NCI-H748 (cell line): ENCODE measurements around the gene USO1.
"Not testable (repeated sequence)": the region's sequence is repeated elsewhere in the genome, so short reads cannot be mapped to it uniquely, and the experiment has no call there.

Experiments used
- DNase-seq: peaks from one replicate; lab custom pipeline; 2025; ENCODE audit not compliant: unreplicated experiment; lab: John Stamatoyannopoulos, UW

USO1 gene

DNA sequence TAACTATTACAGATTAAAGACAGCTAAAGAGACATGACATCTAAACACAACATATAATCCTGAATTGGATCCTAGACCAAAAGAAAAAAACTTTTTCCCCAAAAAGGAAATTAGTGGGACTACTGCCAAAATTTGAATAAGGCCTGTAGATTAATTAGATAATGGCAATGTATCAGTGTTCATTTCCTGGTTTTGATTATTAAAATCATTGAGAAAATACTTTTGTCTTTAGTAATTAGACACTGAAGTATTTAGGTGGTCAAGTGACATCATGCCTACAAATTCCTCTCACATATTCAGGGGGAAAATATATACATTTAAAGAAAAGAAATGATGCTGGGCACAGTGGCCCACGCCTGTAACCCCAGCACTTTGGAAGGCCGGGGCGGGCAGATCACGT, 10.4 kb upstream of the USO1 start:
- DNase-seq, result no peak

DNA sequence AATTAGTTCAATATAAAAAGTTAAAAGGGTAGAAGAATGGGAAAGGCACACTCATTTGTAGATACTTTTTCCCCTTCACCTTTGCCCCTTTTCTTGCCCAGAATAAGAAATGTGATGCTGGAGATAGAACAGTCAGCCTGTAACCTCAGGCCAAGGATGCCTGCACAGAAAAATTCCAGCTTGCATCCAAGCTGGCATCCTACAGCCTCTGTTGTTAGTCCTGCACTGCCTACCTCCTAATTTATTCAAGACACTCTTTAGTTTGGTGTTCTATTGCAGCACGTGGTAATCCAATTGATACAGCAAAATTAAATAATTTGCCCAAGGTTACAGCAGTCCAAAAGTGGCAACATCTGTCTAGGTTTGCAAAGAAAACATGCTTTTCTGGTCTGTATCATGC, 9.7 kb upstream of the USO1 start:
- DNase-seq, result no peak

DNA sequence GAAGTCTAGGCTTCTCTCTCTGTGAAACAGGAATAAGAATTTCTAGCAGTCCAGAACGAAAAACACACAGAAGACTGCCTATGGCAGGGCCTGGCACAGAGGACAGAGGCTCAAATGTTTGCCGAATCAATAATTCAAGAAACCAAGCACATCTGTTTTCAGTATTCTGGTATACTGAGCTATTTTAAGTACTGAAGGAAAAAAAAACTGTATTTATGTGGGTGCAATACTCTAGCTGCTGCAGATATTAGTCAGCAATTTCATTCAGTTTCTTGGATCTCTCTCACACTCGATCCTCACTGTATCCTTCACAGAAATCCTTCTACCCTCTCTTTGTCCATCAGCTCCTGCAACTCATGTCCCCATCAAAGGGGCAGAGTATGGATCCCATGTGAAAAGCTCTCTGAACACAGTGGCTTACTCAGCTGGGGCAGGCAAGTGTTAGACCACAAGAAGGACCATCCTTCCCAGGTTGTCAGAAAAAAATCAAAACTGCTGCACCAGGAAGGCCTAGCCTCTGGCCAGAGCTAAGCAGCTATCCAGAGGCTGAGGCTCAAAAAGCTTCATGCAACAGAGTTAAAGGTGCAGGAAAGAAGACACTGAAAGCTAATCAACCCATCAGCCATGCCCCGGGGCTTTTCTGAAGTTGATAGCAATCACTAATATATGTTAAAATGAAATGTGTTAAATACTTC, 9.1 kb upstream of the USO1 start:
- DNase-seq, result no peak

DNA sequence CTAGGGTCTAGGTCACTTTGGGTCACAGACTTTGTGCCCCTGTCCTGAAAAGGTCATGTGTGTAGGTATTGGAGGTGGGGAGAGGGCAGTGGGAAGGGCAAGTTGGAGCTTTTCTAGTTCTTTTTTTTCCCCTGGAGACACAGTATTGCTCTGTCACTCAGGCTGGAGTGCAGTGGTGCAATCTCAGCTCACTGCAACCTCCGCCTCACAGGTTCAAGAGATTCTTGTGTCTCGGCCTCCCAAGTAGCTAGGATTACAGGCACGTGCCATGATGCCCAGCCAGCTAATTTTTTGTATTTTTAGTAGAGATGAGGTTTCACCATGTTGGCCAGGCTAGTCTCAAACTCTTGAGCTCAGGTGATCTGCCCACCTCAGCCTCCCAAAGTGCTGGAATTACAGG, 8.3 kb upstream of the USO1 start:
- not testable (repeated sequence) for DNase-seq

DNA sequence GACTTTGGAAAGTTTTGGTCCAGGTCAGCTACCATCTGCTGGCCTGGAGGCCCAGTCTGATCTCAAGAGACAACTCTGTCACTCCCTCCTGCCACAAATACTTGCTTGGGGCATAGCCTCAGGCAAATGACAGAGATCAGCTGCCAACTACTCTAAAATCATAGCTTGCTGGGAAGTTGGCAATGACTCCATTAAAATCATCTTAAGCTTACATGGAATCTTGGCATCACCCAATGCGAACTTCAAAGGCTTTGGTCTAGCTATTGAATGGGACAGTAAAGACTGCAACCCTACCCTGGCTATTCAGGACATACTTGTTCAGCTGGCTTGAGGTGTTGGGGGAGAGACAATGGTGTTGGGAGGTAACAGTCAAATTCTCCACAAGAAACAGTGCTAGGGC, 7.0 kb upstream of the USO1 start:
- DNase-seq, result no peak

DNA sequence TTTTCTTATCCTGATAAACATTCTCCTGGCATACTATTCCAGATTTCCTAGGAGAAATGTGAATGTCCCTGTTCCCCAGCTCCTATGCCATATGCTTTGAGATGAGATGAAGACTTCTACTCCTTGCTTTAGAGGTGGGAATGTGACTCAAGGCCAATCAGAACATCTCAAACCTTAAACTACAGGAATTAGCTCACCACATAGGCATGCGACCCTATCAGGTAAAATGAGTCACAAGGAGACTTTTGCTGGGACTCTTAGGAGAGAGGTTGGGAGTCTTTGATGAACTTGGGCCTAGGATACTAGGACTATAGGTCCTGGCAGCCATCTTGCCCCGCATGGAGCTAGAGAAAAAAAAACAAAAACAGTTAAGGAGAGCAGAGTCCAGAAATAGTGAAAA, 5.8 kb upstream of the USO1 start:
- no peak for DNase-seq

DNA sequence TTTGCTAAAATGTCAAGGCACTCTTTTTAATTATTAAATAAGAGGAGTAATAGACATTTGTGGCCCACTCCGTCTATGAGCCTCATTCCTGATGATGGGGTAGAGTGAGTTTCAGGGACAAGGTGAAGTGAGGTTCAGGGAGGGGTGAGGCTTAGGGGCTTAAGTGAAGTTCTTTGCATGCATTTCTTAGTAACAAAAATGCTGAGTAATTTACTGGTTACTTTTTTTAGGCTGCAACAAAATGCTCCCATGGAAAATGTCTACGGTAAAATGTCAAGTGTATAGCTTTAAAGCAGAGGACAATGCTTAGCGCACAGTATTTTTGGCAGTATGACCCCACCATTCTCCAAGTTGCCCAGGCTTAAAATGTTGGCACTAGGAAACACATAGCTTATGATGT, 2.0 kb upstream of the USO1 start:
- DNase-seq, result no peak

DNA sequence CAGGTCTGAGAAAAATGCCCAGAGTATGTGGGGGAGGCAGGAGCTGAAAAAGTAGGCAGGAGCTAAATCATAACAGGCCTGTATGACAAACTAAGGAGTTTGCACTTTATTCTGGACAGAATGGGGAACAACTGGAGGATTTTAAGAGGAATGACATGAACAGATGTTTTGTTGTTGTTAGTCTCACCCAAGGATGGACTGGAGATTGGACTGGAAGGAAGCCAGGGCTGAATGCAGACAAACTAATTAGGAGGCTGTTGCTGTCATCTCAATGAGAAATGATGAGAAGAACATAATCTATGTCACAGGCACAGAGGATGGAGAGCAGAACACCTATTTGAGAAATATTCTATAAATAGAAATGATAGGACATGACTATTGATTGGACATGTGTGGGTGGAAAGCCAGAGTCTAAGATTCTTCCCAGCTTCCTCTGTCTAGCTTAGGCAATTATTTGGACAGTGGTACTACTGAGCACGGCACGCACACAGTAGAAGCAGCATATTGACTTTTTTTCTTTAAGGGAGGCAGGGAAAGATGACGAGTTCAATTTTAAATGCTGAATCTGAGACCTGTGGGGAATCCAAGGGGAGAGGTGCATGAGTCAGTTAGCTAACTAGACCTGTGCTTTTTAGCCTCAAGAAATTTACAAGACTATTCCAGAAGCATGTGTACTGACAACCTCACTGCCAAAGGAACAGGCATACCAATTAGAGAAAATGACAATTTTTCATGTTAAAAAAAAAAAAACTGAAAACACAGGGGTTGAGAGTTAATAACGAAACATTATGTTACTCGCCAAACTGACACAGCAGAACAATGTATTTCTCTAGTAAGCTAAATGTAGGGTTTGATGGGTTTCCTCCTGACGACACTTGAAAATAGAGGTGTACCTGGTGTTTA, 963 bp upstream of the USO1 start:
- peak; percentile 18 for DNase-seq

DNA sequence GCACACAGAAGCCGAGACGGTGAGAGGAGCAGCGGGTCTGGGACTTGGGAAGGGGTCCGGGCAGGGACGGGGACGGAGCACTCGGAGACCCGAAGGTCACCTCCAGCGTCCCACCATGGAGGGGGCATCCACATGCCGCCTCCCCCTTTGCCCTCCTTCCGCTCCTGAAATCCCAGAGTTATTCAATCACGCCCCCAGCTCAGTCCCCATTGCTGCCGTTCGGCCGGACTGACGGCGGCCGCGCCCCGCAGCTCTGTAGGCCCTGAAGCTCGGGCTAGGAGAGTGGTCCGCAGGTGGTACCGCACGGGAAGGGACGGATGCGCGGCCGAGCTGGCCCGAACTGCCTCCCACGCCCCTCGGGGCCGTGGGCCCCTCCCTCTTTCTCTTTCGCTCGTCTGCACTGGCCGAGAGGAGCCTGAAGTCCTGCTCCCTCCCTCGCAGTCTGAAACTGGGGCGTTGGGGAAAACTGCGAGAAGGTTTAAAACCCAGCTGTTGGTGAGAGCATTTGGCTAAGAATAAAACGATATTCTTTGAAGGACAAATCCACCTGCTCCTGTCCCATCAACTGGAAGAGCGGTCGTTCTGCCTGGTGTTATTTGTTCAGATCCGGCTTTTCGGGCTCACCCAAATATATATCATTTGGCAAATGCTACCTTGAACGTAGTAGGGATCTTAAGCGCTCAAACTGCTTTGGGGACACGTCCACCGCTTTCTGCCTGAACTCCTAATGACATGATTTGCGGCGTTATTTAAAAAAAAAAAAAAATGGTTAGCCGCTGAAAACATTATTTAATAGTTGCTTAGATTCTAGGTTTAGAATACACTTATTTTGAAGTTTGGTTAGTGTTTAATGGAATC, 719 bp downstream of the USO1 start:
- peak; percentile 76 for DNase-seq

DNA sequence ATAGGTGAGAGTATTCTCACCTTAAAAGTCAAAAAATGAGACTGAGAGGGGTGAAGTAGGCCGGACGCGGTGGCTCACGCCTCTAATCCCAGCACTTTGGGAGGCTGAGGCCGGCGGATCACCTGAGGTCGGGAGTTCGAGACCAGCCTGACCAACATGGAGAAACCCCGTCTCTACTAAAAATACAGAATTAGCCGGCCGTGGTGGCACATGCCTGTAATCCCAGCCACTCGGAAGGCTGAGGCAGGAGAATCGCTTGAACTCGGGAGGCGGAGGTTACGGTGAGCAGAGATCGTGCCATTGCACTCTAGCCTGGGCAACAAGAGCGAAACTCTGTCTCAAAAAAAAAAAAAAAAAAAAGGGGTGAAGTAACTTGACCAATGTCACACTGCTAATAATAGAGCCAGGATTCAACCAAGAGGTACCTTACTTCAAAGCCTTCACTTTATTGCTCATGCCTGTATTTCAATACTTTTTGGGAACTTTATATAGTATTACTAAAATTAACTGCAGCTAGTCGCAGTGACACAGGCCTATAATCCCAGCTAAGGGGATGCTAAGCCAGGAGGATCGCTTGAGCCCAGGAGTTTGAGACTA, 1.7 kb downstream of the USO1 start:
- not testable (repeated sequence) for DNase-seq

DNA sequence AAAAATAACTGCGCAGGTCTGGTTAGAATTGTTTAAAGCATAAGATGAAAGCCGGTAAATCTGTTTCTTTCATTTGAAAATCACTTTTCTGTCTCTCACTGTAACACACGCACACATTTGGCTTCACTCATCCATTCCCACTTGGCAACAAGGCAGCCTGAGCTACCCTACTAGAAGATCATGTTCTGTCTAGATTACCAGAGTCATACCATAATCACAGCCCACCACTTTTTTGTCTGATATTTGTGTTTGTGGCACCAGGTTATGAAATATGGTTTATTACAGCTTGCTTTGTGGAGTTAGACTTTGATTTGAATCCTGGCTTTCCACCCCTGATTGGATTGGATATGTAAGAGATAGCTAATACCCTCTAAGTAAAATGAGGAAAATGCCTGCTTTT, 2.2 kb downstream of the USO1 start:
- DNase-seq, result no peak

DNA sequence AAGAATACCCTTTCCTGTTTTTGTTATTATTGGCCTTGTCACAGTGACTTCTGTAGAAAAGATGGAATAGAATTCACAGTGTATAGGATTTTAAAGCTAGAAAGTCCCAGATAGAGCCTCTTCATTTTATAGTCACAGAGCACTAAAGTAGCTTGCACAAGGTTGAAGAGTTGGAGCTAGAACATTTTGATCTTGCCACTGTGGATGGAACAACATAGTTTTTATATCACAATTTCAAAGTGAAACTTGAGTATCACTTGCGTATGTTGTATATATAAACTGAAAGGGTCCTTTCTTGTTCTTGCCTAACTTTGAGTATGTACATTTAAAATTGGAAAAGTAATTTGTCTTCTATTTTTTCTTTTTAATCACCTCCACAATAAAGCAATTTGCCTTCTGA, 2.7 kb downstream of the USO1 start:
- no peak for DNase-seq

DNA sequence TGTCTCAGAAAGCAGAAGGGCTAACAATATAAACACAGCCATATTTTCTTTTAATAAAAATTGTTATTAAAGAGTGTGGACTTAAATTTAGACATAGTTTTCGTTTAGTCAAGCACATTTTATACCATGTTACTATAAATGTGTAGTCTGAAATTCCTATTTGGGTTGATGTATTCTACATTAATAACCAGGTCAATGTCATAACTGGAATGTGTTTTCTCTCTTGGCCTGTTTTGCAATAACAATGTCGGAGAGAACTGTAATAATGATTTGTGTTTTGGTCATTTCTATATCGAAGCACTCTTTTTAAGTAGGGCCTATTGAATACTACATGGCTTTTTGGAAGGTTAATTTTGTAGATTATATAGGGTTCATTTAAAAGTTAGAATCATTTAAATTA, 5.5 kb downstream of the USO1 start:
- DNase-seq, result no peak

DNA sequence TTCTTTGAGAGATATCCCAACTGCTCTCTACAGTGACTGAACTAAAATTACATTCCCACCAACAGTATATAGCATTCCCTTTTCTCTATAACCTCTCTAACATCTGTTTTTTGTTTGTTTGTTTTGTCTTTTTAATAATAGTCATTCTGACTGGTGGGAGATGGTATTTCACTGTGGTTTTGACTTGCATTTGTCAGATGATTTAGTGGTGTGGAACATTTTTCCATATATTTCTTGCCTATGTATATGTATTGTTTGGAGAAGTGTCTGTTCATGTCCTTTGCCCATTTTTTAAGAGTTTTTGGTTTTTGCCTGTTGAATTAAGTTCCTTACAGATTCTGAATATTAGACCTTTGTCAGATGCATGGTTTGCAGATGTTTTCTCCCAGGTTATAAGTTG, 9.0 kb downstream of the USO1 start:
- DNase-seq, result no peak

DNA sequence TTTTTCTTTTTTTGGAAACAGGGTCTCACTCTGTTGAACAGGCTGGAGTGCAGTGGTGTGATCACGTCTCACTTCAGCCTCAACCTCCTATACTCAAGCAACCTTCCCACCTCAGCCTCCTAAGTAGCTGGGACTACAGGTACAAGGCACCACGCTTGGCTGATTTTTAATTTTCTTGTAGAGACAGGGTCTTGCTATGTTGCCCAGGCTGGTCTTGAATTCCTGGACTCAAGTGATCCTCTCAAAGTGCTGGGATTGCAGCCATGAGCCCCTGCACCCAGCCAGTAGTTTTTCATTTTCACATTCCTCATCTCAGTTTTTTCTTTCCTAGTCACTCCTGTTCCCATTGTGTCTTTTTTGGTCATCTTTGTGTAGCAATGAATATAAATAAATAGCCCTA, 11.1 kb downstream of the USO1 start:
- DNase-seq, result no peak

DNA sequence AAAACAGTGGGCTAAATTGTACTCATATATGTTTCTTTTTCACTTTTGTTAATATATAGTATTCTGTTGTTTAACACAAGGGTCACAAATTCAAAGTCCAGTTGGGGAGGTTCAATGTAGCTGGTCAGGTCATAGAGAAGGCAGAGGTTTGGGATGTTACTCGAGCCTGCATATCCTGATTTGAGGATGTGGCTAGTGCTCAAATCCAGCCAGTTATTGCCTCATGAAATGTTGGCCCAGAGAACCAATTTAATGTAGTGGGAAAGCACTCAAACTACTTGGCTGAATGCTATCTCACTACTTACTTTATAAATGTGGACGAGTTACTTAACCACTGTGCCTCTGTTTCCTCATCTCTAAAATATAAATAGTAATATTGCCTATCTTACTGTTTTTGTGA, 12.5 kb downstream of the USO1 start:
- DNase-seq, result no peak

DNA sequence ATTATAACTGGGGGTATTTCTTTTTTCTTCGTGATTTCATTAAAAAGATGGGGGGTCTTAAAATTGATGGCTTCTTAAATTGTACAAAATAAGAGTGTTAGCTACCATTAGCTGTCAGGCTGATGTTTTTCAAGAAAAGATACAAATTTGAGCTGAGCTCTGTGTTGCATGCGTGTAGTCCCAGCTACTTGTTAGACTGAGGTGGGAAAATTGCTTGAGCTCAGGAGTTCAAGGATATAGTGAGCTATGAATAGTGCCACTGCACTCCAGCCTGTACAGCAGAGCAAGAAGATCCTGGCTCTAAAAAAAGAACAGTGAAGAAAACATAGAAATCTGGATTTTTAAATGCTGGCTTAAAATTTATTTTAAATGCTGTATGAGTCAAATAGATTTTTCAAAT, 13.0 kb downstream of the USO1 start:
- no peak for DNase-seq

DNA sequence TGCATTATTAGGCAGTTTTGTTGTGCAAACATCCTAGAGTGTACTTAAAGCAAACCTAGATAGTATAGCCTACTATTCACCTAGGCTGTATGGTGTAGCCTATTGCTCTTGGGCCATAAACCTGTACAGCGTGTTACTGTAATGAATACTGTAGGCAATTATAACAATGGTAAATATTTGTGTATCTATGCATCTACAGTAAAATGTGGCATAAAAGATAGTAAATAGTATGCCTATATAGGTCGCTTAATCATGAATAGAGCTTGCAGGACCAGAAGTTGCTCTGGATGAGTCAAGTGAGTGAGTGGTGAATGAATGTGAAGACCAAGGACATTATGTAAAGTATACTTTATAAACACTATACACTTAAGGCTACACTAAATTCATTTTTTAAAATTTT, 16.6 kb downstream of the USO1 start:
- no peak for DNase-seq

DNA sequence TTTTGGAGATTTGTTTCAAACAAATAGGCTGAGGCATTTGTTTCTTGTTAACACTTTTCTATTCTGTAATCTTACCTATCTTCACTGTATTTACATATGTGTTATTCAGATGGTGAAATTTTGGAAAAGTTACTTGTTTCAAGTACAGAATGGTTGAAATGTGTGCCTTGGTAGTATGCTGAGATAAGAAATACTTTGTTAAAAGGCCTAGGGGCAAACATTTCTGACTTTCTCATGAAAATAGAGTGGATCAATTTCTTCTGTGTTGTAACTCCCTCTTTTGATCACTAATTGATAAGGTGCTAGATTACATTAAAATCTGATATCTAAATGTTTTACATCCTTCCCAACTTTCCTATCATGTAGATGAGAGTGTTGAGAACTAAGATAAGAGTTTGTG, 18.1 kb downstream of the USO1 start:
- DNase-seq, result no peak

DNA sequence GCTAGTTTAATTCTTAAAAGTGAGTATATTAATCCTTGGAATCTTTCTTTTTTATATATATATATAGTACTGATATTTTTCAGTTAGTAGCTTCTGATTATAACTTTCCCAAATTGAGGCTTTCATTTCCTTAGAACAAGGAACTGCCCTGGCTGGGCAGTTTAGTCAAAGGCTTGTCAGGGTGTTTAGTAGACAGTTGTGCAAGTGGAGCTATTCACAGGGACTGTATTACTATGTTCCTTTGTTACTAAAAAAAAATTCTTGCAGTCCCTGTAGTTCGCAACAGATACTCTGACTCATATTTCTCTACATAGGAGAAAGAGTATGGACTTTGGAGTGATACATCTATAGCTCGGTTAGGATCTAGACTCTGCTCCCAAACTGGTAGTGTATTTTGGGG, 20.8 kb downstream of the USO1 start:
- DNase-seq, result no peak

DNA sequence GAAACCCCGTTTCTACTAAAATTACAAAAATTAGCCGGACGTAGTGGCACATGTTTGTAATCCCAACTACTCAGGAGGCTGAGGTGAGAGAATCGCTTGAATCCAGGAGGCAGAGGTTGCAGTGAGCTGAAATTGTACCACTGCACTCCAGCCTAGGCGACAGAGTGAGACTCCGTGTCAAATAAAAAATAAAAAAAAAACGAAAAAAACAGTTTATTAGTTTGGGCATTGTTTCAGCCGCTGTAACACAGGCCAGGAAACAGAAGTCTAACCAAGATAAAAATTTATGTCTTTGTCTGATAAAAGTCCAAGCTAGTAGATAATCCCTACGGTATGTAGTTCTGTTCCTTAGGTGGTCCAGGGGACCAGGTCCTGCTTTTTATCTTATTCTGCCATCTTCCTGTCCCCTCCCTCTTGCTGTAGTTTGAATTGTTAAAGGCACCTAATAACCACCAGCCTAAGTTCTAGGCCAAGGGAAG, 21.4 kb downstream of the USO1 start:
- DNase-seq, result no peak
